HepG2 (cell line): ENCODE results near the gene NPB. TPM values are rescaled to one million over a fixed set of nuclear protein-coding genes. Genes with fewer than 3 reads are reported as not detected.

Experiments used
- ADNP ChIP-seq: sonication (generic); formaldehyde crosslinking; IDR thresholded peaks from 2 replicates; pipeline ENCODE4 v1.4.0; 2020; ENCODE audit warnings: missing genetic modification reagents
- BRF2 ChIP-seq: sonication (generic); formaldehyde crosslinking; IDR thresholded peaks from 2 replicates; pipeline ENCODE4 v1.8.1; 2022; ENCODE audit warnings: mild to moderate bottlenecking, missing genetic modification reagents
- CAMTA2 ChIP-seq: sonication (generic); formaldehyde crosslinking; IDR thresholded peaks from 2 replicates; pipeline ENCODE4 v1.4.0; 2020; ENCODE audit warnings: mild to moderate bottlenecking, missing genetic modification reagents, borderline replicate concordance
- FOXC1 ChIP-seq: sonication (generic); formaldehyde crosslinking; IDR thresholded peaks from 2 replicates; pipeline ENCODE4 v1.8.0; 2022; ENCODE audit warnings: mild to moderate bottlenecking, missing genetic modification reagents, borderline replicate concordance
- MIER2 ChIP-seq: IDR thresholded peaks from 2 replicates; pipeline ENCODE4 v1.6.1; 2016; ENCODE audit warnings: missing biosample characterization, missing genetic modification reagents
- PRPF4 ChIP-seq: fragments of 200-400 bp; formaldehyde crosslinking; IDR thresholded peaks from 2 replicates; pipeline ENCODE4 v1.6.1; 2016; ENCODE audit warnings: low read length, low read depth; ENCODE audit not compliant: poor library complexity, severe bottlenecking
- PTBP1 ChIP-seq: fragments of 200-400 bp; formaldehyde crosslinking; IDR thresholded peaks from 2 replicates; pipeline ENCODE4 v1.6.1; 2018; ENCODE audit warnings: low read length, low read depth; ENCODE audit not compliant: poor library complexity, severe bottlenecking
- RBAK ChIP-seq: sonication (generic); formaldehyde crosslinking; IDR thresholded peaks from 2 replicates; pipeline ENCODE4 v1.5.1; 2020; ENCODE audit warnings: mild to moderate bottlenecking, missing genetic modification reagents
- RFX1 ChIP-seq: fragments of 450-650 bp; IDR thresholded peaks from 2 replicates; pipeline ENCODE4 v1.6.1; 2017
- SATB2 ChIP-seq: sonication (generic); formaldehyde crosslinking; IDR thresholded peaks from 2 replicates; pipeline ENCODE4 v1.5.0; 2020; ENCODE audit warnings: missing genetic modification reagents
- SOX6 ChIP-seq, 2 experiments: fragments of 450-650 bp in 1 of 2; sonication (generic) in 1 of 2; formaldehyde crosslinking in 1 of 2; IDR thresholded peaks; 2 replicates each; pipeline versions ENCODE4 v1.4.0 to v1.6.1; 2017 to 2020; ENCODE audit warnings: antibody characterized with exemption in 1 of 2, mild to moderate bottlenecking in 1 of 2, missing genetic modification reagents in 1 of 2
- SRSF4 ChIP-seq: fragments of 200-400 bp; formaldehyde crosslinking; IDR thresholded peaks from one replicate; pipeline ENCODE4 v1.6.1; 2018; ENCODE audit warnings: mild to moderate bottlenecking, low read depth, low read length, moderate library complexity; ENCODE audit not compliant: poor library complexity, severe bottlenecking
- ZBTB39 ChIP-seq: sonication (generic); formaldehyde crosslinking; IDR thresholded peaks from 2 replicates; pipeline ENCODE4 v1.5.0; 2020; ENCODE audit warnings: missing genetic modification reagents
- ZC3H13 ChIP-seq: sonication (generic); formaldehyde crosslinking; IDR thresholded peaks from 2 replicates; pipeline ENCODE4 v1.8.1; 2023; ENCODE audit warnings: mild to moderate bottlenecking, missing genetic modification reagents, moderate library complexity
- ZEB1 ChIP-seq: IDR thresholded peaks from 2 replicates; pipeline ENCODE4 v1.6.1; 2012; ENCODE audit warnings: mild to moderate bottlenecking, low read depth, inconsistent platforms; ENCODE audit not compliant: insufficient replicate concordance
- ZFP90 ChIP-seq: sonication (generic); formaldehyde crosslinking; IDR thresholded peaks from 2 replicates; pipeline ENCODE4 v1.8.0; 2022; ENCODE audit warnings: missing genetic modification reagents, mild to moderate bottlenecking, inconsistent platforms, borderline replicate concordance
- ZFY ChIP-seq: sonication (generic); formaldehyde crosslinking; IDR thresholded peaks from 2 replicates; pipeline ENCODE4 v1.4.0; 2020; ENCODE audit warnings: missing genetic modification reagents
- ZNF230 ChIP-seq: sonication (generic); formaldehyde crosslinking; IDR thresholded peaks from 2 replicates; pipeline ENCODE4 v1.4.0; 2020; ENCODE audit warnings: mild to moderate bottlenecking, missing genetic modification reagents
- ZNF292 ChIP-seq: sonication (generic); formaldehyde crosslinking; IDR thresholded peaks from 2 replicates; pipeline ENCODE4 v1.8.1; 2022; ENCODE audit warnings: mild to moderate bottlenecking, low read depth, missing genetic modification reagents, borderline replicate concordance
- ZNF34 ChIP-seq: sonication (generic); formaldehyde crosslinking; IDR thresholded peaks from 2 replicates; pipeline ENCODE4 v1.4.0; 2020; ENCODE audit warnings: mild to moderate bottlenecking, missing genetic modification reagents, borderline replicate concordance
- ZNF512 ChIP-seq: sonication (generic); formaldehyde crosslinking; IDR thresholded peaks from 2 replicates; pipeline ENCODE4 v1.4.0; 2020; ENCODE audit warnings: mild to moderate bottlenecking, missing genetic modification reagents
- ZNF605 ChIP-seq: sonication (generic); formaldehyde crosslinking; IDR thresholded peaks from 2 replicates; pipeline ENCODE4 v1.8.0; 2022; ENCODE audit warnings: mild to moderate bottlenecking, missing genetic modification reagents
- ZNF607 ChIP-seq: sonication (generic); formaldehyde crosslinking; IDR thresholded peaks from 2 replicates; pipeline ENCODE4 v1.5.1; 2020; ENCODE audit warnings: missing genetic modification reagents, mild to moderate bottlenecking, borderline replicate concordance
- ZNF660 ChIP-seq: sonication (generic); formaldehyde crosslinking; IDR thresholded peaks from 2 replicates; pipeline ENCODE4 v1.5.1; 2020; ENCODE audit warnings: mild to moderate bottlenecking, low read depth, missing genetic modification reagents, borderline replicate concordance
- ZNF841 ChIP-seq: sonication (generic); formaldehyde crosslinking; IDR thresholded peaks from 2 replicates; pipeline ENCODE4 v1.8.1; 2023; ENCODE audit warnings: missing genetic modification reagents, borderline replicate concordance
- polyA plus RNA-seq, 8 experiments: library from polyadenylated mRNA; depleted of rRNA in 3 of 8; stranded (reverse) in 7 of 8; unstranded in 1 of 8; fragments of >200 nt; fragmentation: Illumina TruSeq in 4 of 8; extraction: Trizol in 4 of 8; gene quantifications; 2 replicates each; pipeline versions ENCODE4 v1.2.1 to v1.2.3, GENCODE V29; 2011 to 2016; ENCODE audit warnings: low read depth in 4 of 8, missing spikeins in 1 of 8, mixed read lengths in 1 of 8; ENCODE audit not compliant: insufficient read depth in 1 of 8
- total RNA-seq, 5 experiments: library from RNA; depleted of rRNA; stranded (reverse); fragments of >200 nt; fragmentation: Illumina TruSeq; extraction: Trizol; gene quantifications; 2 replicates each; pipeline ENCODE4 v1.2.3, GENCODE V29; 2016; ENCODE audit warnings: low read depth in 1 of 5

The NPB gene
- total and polyA plus RNA-seq, 2 of the 13 experiments (the other 11 are each of a cell fraction or from before 2014, with no cell fraction given) = 0.11 to 0.93 TPM

- TF ChIP-seq ZNF841 = no peak
- 0 out of 2 replicates have a peak, but pooled peaks have one; percentile 12 for TF ChIP-seq SATB2 (CRISPR knock-in tag)
- TF ChIP-seq RBAK (CRISPR knock-in tag) = no peak
- TF ChIP-seq ZFY (CRISPR knock-in tag) = peak; percentile 90
- TF ChIP-seq SOX6 (IDR thresholded peaks at IDR 0.05) = no peak
- TF ChIP-seq SOX6 (CRISPR knock-in tag; IDR thresholded peaks at IDR 0.05) = peak; percentile 86
- peak; percentile 6; the same call in 1 of the 2 replicates for TF ChIP-seq ZBTB39 (CRISPR knock-in tag)
- TF ChIP-seq ZFP90 = peak; percentile 85; the same call in 1 of the 2 replicates
- TF ChIP-seq ZC3H13 (CRISPR knock-in tag) = peak; percentile 96
- TF ChIP-seq MIER2 (CRISPR knock-in tag) = no peak
- no peak for TF ChIP-seq ADNP (CRISPR knock-in tag)
- no peak for TF ChIP-seq PTBP1
- TF ChIP-seq SRSF4 = no peak
- no peak for TF ChIP-seq FOXC1 (CRISPR knock-in tag)
- peak; percentile 21; the same call in 1 of the 2 replicates for TF ChIP-seq ZNF607 (CRISPR knock-in tag)
- no peak for TF ChIP-seq ZNF292 (CRISPR knock-in tag)
- TF ChIP-seq ZNF660 (CRISPR knock-in tag) = no peak
- peak; percentile 99 for TF ChIP-seq ZNF605 (CRISPR knock-in tag)
- TF ChIP-seq PRPF4 = no peak
- TF ChIP-seq RFX1 = no peak
- TF ChIP-seq ZNF230 = peak; percentile 59; the same call in 1 of the 2 replicates
- TF ChIP-seq BRF2 (CRISPR knock-in tag) = no peak
- TF ChIP-seq CAMTA2 (CRISPR knock-in tag) = peak; percentile 75; the same call in 1 of the 2 replicates
- TF ChIP-seq ZNF34 (CRISPR knock-in tag) = 0 out of 2 replicates have a peak, but pooled peaks have one; percentile 22
- TF ChIP-seq ZEB1 = no peak
- no peak for TF ChIP-seq ZNF512 (CRISPR knock-in tag)
These were observed 41.1 kb upstream of the NPB start (continued) for GRCh38 chr17:81860756-81861568.
